OCI-LY1 (cell line): ENCODE measurements around the gene BEX5.

Experiments used
- EZH2 ChIP-seq: fragments of 200-600 bp; sonication (generic), shearing (Covaris generic); IDR thresholded peaks from 2 replicates; pipeline ENCODE4 v1.8.0; 2017; ENCODE audit warnings: borderline replicate concordance, mixed run types, mild to moderate bottlenecking, antibody characterized with exemption, low read length, moderate library complexity, mixed read lengths
- TF ChIP-seq, protein P1 (sequence below): fragments of 200-600 bp; sonication (generic), shearing (Covaris generic); IDR thresholded peaks from 2 replicates; pipeline ENCODE4 v1.5.1; 2017; ENCODE audit warnings: mild to moderate bottlenecking, antibody characterized with exemption, low read length, moderate library complexity, mixed read lengths

- TF ChIP-seq EZH2 = no peak
- TF ChIP-seq, protein P1, sequence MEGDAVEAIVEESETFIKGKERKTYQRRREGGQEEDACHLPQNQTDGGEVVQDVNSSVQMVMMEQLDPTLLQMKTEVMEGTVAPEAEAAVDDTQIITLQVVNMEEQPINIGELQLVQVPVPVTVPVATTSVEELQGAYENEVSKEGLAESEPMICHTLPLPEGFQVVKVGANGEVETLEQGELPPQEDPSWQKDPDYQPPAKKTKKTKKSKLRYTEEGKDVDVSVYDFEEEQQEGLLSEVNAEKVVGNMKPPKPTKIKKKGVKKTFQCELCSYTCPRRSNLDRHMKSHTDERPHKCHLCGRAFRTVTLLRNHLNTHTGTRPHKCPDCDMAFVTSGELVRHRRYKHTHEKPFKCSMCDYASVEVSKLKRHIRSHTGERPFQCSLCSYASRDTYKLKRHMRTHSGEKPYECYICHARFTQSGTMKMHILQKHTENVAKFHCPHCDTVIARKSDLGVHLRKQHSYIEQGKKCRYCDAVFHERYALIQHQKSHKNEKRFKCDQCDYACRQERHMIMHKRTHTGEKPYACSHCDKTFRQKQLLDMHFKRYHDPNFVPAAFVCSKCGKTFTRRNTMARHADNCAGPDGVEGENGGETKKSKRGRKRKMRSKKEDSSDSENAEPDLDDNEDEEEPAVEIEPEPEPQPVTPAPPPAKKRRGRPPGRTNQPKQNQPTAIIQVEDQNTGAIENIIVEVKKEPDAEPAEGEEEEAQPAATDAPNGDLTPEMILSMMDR = no peak
These were observed 624 bp downstream of the BEX5 start for GRCh38 chrX:102154900-102155805.
